HG03095 (cell line): ENCODE measurements around the gene KATNBL1.
"Not testable (repeated sequence)": the region's sequence is repeated elsewhere in the genome, so short reads cannot be mapped to it uniquely, and the experiment has no call there.

ENCODE experiments used
- ATAC-seq: cut with Tn5 transposase; IDR thresholded peaks from one replicate; pipeline ENCODE4 v1.9.1; 2021; ENCODE audit warnings: moderate library complexity; ENCODE audit not compliant: unreplicated experiment

KATNBL1 gene

GRCh38 chr15:34203936-34204335, 6.0 kb downstream of the KATNBL1 start:
- no peak for ATAC-seq

GRCh38 chr15:34203305-34203704, 6.6 kb downstream of the KATNBL1 start:
- no peak for ATAC-seq

DNA sequence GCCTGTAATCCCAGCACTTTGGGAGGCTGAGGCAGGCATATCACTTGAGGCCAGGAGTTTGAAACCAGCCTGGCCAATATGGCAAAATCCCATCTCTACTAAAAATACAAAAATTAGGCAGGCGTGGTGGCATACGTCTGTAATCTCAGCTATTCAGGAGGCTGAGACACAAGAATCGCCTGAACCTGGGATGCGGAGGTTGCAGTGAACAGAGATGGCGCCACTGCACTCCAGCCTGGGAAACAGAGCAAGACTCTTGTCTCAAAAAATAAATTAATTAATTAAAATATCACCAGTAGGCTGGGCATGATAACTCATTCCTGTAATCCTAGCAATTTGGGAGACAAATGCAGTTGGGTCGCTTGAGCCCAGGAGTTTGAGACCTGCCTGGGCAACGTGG, 16.6 kb downstream of the KATNBL1 start:
- not testable (repeated sequence) for ATAC-seq

- no peak for ATAC-seq
These were observed 21.2 kb downstream of the KATNBL1 start for GRCh38 chr15:34188711-34189110.

DNA sequence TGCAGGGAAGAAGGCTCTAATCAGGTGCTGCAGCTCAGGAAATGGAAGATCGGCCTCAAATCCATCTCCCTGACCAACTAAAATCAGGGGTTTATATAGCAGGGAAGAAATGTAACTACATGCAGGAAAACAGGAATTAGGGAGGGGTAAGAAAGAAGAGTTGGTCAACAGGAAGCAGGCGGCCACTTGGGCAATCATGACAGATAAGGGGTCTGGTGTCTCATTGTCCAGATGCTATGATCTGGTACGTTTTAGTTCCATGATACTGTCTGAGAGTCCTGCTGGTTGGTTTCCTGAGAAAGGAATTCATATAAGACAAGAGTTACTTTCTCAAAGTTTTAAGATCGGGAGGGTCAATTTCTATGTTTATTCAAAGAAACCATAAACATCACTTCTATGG, 24.2 kb downstream of the KATNBL1 start:
- no peak for ATAC-seq

DNA sequence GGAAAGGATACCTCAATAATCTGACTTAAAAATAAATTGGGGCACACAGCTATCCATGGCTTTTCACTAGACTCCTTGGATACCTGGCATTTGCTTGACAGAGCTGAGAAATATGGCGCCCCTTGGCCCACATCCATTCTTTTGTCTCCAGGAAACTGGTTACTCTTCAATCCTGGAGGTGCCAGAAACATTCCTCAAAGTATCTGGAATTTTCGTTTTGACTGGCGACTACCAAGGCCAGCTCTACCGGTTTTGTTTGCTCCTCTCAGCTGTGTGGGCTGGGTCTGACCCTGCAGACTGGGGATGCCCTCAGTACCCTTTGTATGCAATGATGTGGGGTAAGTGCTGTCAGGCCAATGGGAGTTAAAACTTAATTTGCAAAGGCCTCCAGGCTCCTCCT, 27.0 kb downstream of the KATNBL1 start:
- no peak for ATAC-seq

GRCh38 chr15:34179234-34179633, 30.7 kb downstream of the KATNBL1 start:
- ATAC-seq: no peak

DNA sequence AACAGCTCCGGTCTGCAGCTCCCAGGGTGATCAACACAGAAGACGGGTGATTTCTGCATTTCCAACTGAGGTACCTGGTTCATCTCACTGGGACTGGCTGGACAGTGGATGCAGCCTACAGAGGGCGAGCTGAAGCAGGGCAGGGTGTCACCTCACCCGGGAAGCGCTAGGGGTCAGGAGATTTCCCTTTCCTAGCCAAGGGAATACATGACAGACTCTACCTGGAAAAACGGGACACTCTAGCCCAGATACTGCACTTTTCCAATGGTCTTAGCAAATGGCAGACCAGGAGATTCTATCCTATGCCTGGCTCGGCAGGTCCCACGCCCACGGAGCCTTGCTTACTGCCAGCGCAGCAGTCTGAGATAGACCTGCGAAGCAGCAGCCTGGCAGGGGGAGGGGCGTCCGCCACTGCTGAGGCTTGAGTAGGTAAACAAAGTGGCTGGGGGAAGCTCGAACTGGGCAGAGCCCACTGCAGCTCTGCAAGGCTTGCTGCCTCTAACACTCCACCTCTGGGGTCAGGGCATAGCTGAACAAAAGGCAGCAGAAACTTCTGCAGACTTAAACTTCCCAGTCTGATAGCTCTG, 43.8 kb downstream of the KATNBL1 start:
- not testable (repeated sequence) for ATAC-seq

- no peak for ATAC-seq
These were observed 48.5 kb downstream of the KATNBL1 start for GRCh38 chr15:34161329-34161963.

- no peak for ATAC-seq
These were observed 49.2 kb downstream of the KATNBL1 start for GRCh38 chr15:34160735-34161134.

DNA sequence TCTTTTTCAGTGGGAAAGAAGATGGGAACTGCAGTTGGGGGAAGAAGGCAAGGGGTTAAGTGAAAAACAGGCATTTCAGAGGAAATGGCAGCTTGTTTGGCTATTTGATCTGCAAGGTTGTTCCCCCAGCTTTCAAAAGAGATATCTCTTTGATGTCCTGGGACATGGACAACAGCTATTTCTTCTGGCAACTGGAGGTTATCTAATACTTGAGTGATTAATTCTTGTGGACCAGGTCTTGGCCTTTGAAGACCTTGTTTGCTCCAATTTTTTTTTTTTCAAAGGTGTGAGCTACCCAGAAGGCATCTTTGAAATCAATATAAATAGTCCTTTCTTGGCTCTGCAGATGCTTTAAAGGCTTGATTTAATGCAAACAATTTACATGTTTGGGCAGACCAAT, 51.5 kb downstream of the KATNBL1 start:
- ATAC-seq: no peak

GRCh38 chr15:34155859-34156258, 54.0 kb downstream of the KATNBL1 start:
- no peak for ATAC-seq

GRCh38 chr15:34154725-34155204, 55.1 kb downstream of the KATNBL1 start:
- ATAC-seq: no peak

- no peak for ATAC-seq
These were observed 62.3 kb downstream of the KATNBL1 start for GRCh38 chr15:34147371-34148140.

GRCh38 chr15:34133511-34133910, 76.4 kb downstream of the KATNBL1 start:
- ATAC-seq: no peak

- no peak for ATAC-seq
These were observed 77.0 kb downstream of the KATNBL1 start for GRCh38 chr15:34132881-34133280.

GRCh38 chr15:34128898-34129297, 81.0 kb downstream of the KATNBL1 start:
- no peak for ATAC-seq

DNA sequence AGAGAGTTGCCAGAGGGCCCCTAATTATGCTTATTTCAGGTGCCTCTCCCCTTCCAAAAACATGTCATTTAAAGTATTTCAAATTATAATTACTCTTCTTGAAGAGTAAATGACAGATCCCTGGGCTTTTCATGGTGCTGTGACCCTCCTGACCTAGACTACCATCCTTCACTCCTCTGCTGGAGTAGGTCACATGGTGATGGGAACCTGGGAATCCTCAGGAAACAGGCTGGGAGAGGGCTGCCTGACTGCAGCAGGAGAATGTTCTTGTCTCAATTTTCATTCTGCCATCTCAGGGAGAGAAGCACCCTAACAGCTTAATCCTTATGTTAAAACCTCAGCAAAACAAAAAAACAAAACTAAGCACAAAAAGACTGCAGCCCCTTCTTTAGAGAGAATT, 83.4 kb downstream of the KATNBL1 start:
- no peak for ATAC-seq

GRCh38 chr15:34125945-34126344, 84.0 kb downstream of the KATNBL1 start:
- ATAC-seq: no peak

- no peak for ATAC-seq
These were observed 85.2 kb downstream of the KATNBL1 start for GRCh38 chr15:34124651-34125050.

GRCh38 chr15:34122771-34123183, 87.1 kb downstream of the KATNBL1 start:
- no peak for ATAC-seq

DNA sequence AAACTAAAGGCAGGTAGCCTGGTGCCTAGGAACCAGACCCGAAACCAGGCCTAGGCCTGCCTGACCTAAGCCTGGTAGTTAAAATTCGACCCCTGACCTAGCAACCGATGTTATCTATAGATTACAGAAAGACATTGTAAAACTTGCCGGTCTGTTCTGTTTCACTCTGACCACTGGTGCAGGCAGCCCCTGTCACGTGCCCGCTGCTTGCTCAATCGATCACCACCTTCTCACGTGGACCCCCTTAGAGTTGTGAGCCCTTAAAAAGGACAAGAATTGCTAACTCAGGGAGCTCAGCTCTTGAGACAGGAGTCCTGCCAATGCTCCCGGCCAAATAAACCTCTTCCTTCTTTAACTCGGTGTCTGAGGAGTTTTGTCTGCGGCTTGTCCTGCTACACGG, 88.1 kb downstream of the KATNBL1 start:
- not testable (repeated sequence) for ATAC-seq
